HG02763 (cell line): ENCODE results near the gene MRPL19.
A peak's percentile ranks its signal among the peaks of the same experiment; 100 is the strongest.

Source experiments
- ATAC-seq: cut with Tn5 transposase; IDR thresholded peaks from one replicate; pipeline ENCODE4 v1.9.1; 2021; ENCODE audit warnings: mild to moderate bottlenecking, moderate library complexity; ENCODE audit not compliant: unreplicated experiment

MRPL19 gene

GRCh38 chr2:75614162-75614651 lies 32.4 kb upstream of the MRPL19 start:
- no peak for ATAC-seq

- no peak for ATAC-seq
Measured at GRCh38 chr2:75616406-75616805, 30.2 kb upstream of the MRPL19 start.

GRCh38 chr2:75616933-75617332 lies 29.6 kb upstream of the MRPL19 start:
- ATAC-seq = no peak

DNA sequence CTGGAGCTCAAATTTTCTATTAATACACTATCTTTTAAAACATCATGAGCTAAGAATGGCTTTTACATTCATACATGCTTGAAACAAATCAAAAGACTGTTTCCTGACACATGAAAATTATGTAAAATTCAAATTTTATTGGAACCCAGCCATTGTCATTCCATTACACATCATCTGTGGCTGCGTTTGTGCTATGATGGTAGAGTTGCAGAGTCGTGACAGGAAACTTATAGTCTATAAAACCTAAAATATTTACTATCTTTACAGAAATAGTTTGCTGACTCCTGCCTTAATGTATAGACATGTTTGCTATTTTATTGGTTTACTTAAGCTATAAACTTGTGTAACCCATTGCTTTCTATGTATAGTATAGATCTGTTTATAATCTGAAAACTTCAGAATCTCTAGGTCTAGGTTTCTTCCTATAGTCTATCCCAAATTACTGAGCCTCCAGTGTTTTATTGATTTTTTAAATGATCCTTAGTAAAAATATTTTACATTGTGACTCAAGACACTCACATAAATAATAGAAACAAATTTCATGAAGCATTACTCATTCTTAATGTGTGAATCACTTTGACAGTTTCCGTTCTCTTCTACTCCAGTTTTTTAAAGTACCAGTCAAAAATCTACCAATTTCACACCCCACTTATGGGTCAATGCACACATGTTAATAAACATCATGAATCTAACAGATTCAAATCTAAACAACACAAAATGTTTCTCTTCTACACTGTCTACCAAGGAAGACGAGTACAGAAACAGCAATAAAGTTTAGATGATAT lies 26.4 kb upstream of the MRPL19 start:
- ATAC-seq = no peak

DNA sequence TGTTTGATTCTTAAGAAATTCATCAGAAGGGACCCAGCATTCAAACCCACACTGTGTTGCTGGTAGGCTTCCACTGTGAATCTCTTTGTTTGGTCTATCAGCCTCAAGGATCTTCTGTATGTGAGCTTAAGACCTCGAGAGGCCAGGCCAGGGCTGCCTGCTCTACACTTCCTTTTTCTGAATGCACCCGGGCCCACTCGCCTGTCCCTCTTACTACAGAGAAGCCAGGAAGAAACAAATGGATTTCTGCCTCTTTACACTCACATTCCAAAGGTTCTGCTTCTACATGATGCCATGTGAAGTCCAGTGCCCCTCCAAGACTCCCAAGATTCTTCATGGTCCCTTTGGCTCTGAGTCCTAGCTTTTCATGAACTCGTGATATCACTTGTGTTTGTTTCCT lies 25.4 kb upstream of the MRPL19 start:
- no peak for ATAC-seq

DNA sequence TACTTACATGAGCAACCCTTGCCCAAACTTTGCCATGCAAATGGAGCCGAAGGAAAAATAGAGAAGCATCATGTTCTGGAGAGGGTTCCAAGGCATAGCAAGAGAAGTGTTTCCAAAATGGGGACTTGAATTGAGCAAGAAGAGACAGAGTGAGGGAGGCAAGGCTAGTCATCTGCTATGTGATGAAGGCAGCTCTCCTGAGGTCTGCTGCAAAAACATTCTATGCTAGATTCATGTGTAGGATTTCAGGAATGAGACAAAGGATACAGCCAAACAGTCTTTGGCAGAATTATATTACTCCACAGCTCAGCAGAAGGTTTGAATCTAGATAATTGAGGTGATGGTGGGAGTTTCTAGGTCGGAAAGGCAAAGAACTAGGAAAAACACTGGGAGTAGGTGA lies 24.1 kb upstream of the MRPL19 start:
- ATAC-seq = no peak

DNA sequence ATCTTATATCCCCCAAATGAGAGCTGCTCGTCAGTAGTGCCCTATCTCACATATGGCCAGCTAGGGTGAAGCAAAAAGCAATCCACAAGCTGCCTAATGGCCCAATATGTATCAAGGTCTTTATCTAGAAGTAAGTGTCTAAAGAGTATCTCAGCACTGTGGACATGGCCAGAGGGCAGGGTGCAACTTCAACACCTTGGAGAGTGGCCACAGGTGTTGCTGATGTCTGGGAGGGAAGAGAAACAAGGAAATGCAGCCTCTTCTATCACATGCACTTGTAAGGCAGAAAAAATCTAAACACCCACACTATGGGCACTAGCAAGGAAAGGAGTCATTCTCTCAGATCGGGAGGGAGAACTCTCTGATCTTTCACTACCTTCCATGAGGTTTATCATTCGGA lies 23.7 kb upstream of the MRPL19 start:
- ATAC-seq = no peak

DNA sequence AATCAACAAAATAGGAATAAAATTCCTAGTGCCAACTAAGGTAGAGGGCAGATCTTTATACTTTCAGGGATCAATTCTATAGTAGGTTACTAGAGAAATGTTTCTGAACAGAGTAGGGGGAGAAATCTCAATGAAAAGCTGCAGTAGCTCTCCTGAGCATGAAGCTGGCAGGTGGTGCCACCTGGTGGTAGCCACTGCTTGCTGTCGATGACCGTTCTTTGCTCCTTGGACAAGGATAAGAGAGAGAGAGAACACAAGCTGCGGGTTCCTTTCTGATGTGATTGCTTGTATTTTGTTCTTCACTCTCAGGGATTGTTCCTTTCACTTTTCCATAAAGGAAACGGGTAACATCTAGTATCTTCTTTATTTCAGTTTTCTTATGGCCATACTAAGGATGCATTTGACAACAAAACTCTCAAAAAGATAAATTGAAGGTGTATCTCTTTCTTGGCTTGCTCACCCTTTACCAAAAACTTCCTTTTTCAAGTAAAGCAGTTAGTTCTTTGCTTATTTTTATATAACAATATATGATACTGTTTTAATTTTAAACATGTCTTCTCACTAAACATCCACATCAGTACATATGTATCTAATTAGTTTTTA lies 18.6 kb upstream of the MRPL19 start:
- ATAC-seq = peak; percentile 82

DNA sequence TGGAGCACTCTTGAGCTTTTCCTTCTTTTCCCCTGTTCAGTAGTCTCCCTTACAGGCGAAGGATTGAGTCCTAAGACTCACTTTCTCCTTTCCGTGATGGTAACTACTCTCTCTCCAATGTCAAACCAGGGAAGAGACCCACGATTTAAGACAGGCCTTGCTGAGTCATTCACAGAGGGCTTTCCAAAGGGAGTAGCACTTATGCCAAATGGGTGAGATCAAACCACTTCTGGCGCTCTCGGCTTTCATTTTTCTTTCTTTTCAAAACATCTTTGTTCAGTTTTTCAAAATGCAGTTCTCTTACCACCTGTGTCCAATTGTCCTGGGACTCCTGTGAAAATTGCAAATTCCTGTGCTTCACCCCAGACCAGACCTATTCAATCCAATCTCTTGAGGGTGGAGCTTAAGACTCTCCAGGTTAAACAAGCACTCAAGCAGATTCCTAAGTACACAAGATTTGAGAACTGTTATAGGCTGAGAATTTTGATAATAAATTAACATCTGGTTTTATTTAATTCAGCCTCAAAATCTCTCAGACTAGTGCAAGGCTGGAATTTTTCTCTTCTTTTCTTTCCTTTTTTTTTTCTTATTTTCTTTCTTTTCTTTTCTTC lies 14.4 kb upstream of the MRPL19 start:
- ATAC-seq = no peak

GRCh38 chr2:75632813-75633212 lies 13.8 kb upstream of the MRPL19 start:
- ATAC-seq = no peak

DNA sequence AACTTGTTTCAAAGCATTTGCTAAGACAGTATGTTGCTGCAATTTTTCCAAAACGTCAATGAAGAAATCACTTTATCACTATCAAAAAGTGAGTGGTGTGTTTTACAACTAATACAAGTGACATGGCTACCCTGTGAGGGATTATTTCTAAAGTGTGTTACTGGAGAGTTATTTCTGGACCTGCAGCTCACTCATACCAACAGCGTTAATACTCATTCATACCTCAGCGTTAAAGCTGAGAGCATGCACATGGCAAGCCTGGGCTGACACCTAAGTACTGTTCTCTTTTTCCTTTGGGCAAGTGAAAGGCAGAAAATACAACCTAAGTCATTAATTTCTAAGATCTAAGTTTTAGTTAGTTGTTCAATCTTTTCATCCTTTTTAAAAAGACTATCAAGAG lies 13.0 kb upstream of the MRPL19 start:
- no peak for ATAC-seq

GRCh38 chr2:75634945-75635344 lies 11.6 kb upstream of the MRPL19 start:
- no peak for ATAC-seq

GRCh38 chr2:75637568-75637967 lies 9.0 kb upstream of the MRPL19 start:
- ATAC-seq = no peak

GRCh38 chr2:75640621-75641121 lies 5.9 kb upstream of the MRPL19 start:
- peak; percentile 98 for ATAC-seq

DNA sequence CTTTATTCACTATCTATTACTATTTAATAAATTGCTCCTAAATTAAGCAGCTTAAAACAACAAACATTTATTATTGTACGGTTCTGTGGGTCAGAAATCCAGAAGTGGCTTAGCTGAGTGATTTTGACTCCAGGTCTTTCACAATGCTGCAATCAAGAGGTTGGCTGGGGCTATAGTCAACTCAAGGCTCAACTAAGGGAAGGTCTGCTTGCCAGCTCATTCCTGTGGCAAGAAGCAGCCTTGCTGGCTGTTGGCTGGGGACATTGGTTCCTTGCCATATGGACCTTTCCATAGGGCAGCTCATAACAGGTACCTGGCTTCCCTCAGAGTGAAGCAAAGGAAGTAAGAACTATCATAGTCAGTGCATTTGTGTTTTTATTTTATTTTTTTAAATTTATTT lies 5.0 kb upstream of the MRPL19 start:
- no peak for ATAC-seq

GRCh38 chr2:75643980-75644379 lies 2.6 kb upstream of the MRPL19 start:
- ATAC-seq = no peak

DNA sequence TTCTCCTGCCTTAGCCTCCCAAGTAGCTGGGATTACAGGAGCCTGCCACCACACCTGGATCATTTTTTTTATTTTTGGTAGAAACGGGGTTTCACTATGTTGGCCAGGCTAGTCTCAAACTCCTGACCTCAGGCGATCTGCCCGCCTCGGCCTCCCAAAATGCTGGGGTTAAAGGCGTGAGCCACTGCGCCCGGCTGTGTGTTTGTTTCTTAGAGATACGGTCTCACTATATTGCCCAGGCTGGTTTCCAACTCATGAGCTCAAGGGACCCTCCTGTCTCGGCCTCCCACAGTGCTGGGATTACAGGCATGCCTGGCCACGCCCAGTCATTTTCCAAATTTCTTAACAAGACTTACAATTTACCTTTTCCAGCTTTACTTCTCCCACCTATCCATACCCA lies 940 bp upstream of the MRPL19 start:
- ATAC-seq = no peak

DNA sequence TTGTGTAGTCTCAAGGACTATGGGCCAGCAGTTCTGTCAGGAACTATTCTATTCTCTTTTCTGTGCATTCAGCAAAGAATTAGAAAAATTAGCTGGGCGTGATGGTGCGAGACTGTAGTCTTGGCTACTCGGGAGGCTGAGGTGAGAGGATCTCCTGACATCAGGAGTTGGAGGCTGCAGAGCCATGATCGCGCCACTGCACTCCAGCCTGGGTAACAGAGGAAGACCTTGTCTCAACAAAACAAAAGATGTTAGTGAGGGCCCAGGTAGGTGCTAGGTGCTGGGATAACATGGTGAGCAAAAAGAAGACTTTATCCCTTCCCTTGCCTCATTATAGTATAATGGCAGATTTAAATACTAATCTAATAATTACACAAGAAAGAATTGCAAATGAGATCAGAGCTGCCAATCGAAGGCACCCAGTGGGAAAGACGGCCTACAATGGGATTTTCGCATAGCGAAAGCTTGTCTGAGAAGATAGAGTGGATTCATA lies 447 bp upstream of the MRPL19 start:
- no peak for ATAC-seq

DNA sequence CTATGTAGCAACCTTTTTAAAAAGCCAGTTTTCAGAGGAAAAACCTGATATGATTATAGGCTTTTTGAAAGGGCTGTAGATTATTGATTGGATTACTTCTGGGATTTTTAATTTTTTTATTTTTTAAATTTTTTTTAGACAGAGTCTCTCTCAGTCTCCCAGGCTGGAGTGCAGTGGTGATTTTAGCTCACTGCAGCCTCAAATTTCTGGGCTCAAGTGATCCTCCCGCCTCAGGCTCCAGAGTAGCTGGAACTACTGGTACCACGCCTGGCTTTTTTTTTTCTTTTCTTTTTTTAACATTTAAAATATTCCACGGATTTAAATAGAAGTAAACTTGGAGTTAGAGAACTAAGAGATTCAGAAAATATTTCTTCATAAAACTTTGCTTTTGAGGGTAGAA lies 1.2 kb downstream of the MRPL19 start:
- no peak for ATAC-seq

- no peak for ATAC-seq
Measured at GRCh38 chr2:75654012-75654411, 7.4 kb downstream of the MRPL19 start.

- ATAC-seq = no peak
Measured at GRCh38 chr2:75655861-75656260, 9.3 kb downstream of the MRPL19 start.

DNA sequence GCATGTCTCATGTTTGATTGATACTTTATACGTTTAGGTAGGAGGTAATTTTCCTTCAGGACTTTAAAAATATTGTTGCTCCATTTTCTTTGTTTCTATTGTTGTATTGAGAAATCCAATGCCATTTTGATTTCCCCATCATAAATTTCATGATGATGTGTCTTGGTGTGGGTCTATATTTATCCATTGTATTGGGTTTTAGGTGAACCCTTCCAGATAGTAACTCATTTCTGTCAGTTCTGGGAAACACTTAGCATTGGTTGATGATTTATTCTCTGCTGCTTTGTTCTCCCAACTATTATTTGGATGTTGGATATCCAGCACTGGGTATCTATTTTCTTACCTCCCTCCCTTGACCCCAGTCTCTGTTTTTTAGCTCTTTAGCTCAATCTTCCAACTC lies 10.0 kb downstream of the MRPL19 start:
- no peak for ATAC-seq
